HPDE6-E6E7 (cell line): ENCODE data around the gene PLCH1.
A peak's percentile ranks its signal among the peaks of the same experiment; 100 is the strongest.

Experiments
- DNase-seq: peaks from one replicate; pipeline ENCODE4 v3.0.0; 2011; ENCODE audit warnings: missing footprints; ENCODE audit errors: extremely low spot score

The PLCH1 gene

GRCh38 chr3:155682426-155683343 is 62.2 kb downstream of the PLCH1 start:
- DNase-seq: no peak

DNA sequence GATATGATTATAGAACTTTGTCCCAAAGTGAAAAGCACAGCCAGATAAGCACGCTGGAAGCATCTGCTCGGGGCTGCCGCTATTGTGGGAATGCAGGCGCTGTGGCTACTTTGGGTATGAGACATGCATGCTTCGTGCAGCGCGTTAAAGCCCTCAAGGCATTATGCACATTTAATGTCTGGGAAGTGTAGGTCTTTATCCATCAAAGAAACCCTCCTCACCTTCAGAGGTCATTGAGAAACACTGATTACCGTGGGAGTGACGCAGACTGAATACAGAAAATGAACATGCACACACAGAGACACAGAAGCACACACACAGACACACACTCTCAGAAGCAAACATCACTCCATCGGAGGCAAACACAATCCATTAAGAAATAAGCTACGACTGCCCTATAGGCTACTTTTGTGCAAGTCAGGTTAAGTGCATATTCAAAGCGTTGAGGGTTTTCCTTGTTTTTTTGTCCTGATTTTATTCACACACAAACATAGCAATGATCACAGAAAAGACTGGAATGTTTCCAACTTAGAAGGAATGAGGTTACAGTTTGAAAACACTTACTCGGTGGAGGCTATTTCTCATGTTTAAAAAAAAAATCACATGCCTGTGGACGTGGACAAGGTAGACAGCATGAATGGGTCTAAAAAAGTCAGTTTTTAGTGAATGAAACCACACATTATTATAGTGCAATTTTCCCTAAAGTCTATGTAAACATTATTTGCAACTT is 68.5 kb downstream of the PLCH1 start:
- DNase-seq: peak; percentile 8

GRCh38 chr3:155675094-155675493 is 69.8 kb downstream of the PLCH1 start:
- DNase-seq: no peak

GRCh38 chr3:155673421-155673820 is 71.5 kb downstream of the PLCH1 start:
- DNase-seq: no peak

DNA sequence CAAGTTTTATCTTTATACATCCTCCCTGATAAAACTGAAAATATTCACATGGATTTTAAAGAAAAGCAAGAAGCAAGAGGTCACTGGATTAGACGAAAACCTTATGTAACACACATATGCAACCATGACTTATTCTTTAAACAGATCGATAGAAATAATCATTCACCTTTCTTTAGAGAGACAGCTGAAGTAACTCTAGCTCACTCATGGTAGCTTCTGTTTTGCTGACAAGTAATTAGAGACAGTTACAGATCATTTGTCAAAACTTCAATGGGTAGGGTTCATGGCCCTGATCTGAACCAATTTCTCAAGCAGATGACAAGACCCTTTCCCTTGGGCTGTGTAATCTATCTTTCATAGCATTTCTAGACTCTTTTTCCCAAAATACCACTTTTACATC is 74.5 kb downstream of the PLCH1 start:
- DNase-seq: no peak

DNA sequence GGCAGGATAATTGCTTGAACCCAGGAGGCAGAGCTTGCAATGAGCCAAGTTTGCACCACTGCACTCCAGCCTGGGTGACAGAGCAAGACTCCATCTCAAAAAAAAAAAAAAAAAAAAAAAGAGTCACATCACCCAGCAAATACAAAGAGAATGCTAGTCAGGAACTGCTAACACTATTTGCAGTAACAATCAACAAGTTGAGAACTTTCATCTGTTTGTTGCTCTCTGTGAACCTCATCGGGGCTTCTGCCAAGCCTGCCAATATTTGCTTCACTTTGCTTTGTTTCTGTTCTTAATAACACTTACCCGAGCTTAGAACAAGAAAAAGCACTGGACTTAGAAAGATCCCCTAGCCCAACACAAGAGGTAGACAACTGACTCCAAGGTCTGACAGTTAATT is 76.9 kb downstream of the PLCH1 start:
- DNase-seq: no peak

GRCh38 chr3:155664925-155665695 is 79.8 kb downstream of the PLCH1 start:
- DNase-seq: peak; percentile 27

GRCh38 chr3:155663467-155664212 is 81.2 kb downstream of the PLCH1 start:
- no peak for DNase-seq

DNA sequence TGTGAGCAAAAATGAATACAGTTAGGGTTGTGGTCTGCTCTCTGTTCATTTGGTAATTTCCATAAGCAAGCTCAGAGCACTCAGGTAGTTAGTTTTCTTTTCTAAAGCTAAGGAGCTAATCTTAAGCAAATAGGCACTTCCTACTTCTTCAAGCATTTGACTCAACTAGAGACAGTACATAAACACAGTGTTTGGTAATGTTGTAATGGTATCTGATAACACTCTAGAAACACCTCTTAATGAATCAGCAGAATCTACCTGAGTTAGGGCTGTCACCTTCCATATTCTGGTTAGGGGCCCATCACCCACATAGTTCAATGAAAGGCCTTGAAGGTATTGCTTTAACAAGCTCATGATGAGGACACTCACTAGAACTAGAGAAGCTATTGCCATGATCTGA is 83.1 kb downstream of the PLCH1 start:
- no peak for DNase-seq

DNA sequence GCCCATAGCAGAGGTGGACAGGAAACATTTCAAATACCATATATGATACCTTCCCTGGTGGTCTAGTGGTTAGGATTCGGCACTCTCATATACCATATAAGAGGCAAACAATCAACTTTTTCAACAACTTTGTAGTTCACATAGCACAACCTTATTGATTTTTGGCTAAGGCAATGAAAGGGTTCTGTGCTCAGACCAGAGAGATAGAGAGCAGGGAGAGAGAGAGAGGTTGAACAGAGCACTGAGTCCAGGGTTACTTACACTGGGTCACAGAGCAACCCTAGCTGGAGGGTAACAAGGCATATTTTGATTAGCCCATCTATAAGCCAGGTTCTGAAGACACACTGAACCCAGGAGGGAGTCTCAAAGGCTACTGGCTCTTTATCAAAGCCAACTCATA is 83.8 kb downstream of the PLCH1 start:
- no peak for DNase-seq

GRCh38 chr3:155658671-155659261 is 86.1 kb downstream of the PLCH1 start:
- DNase-seq: no peak

DNA sequence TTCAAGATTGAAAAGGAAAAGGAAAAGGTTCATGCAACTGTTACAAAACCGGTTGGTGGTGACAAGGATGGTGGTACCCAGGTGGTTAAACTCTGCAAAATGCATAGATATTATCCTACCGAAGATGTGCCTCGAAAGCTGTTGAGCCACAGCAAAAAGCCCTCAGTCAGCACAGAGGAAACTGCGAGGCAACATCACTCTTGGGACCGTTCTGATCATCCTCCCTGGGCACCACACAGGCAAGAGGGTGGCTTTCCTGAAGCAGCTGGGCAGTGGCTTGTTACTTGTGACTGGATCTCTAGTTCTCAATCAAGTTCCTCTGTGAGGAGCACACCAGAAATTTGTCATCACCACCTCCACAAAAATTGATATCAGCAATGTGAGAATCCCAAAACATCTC is 86.9 kb downstream of the PLCH1 start:
- no peak for DNase-seq

- no peak for DNase-seq
Measured at GRCh38 chr3:155657161-155657560, 87.7 kb downstream of the PLCH1 start.

DNA sequence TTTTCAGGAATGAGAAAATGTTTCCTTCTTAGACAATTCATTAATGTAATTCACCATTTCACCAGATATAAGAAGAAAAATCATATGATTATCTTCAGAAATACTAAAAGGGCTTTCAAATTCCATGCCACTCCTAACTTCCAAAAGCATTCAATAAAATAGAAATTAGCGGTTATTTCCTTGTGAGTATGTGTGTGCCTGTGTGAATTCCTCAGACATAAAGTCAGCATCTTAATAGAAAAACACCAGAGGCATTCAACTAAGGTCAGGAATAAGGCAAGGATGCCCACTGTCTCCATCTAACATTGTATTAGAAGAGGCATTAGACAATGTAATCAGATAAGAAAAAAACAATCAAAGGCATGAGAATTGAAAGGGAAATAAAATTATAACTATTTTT is 88.4 kb downstream of the PLCH1 start:
- no peak for DNase-seq

- DNase-seq: no peak
Measured at GRCh38 chr3:155651489-155652218, 93.2 kb downstream of the PLCH1 start.

- DNase-seq: no peak
Measured at GRCh38 chr3:155648013-155648591, 96.8 kb downstream of the PLCH1 start.

GRCh38 chr3:155647206-155647605 is 97.7 kb downstream of the PLCH1 start:
- no peak for DNase-seq

GRCh38 chr3:155646669-155647068 is 98.2 kb downstream of the PLCH1 start:
- no peak for DNase-seq

- DNase-seq: no peak
Measured at GRCh38 chr3:155646128-155646527, 98.7 kb downstream of the PLCH1 start.

DNA sequence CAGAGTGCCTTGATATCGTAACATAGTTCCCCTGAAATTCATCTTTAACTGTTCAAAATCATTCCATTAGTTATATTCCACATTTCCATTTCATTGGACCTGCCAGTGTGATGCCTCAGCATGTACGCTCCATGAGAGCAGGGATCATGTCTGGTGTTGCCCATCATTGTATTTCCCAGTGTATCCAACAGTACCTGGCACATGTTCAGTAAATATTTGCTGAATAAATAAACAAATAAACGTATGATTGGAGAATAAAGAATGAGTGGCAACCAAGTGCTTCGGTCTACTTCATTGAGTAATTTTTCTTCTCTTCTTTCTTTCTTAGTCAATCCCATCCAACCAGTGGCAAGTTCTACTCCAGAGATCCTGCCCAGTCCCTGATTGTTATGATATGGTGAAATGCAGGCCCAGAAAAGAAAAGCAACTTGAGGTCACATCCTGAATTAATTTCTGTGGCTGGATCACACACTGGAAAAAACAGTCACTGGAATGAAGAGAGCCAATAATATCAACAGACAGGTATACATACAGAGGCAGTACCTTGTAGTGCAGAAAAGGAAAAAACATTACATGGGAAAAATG is 101.2 kb downstream of the PLCH1 start:
- no peak for DNase-seq
